HepG2 (cell line): ENCODE data around the gene SHC1. TPM values are rescaled to one million over a fixed set of nuclear protein-coding genes. Genes with fewer than 3 reads are reported as not detected.

Experiments used
- ATF7-NPFF ChIP-seq: sonication (generic); formaldehyde crosslinking; IDR thresholded peaks from 2 replicates; pipeline ENCODE4 v1.8.1; 2023; ENCODE audit warnings: mild to moderate bottlenecking, low read depth, missing genetic modification reagents, moderate library complexity
- CHD2 ChIP-seq: IDR thresholded peaks from 2 replicates; pipeline ENCODE4 v1.6.1; 2011; ENCODE audit warnings: low read depth, low read length, improper control_type of control experiment
- DMTF1 ChIP-seq: sonication (generic); formaldehyde crosslinking; IDR thresholded peaks from 2 replicates; pipeline ENCODE4 v1.4.0; 2020; ENCODE audit warnings: mild to moderate bottlenecking, missing genetic modification reagents
- GATA4 ChIP-seq: sonication (generic); IDR thresholded peaks from 2 replicates; pipeline ENCODE4 v1.6.1; 2016; ENCODE audit warnings: antibody characterized with exemption, low read depth, borderline replicate concordance
- HES4 ChIP-seq: sonication (generic); formaldehyde crosslinking; IDR thresholded peaks from 2 replicates; pipeline ENCODE4 v1.9.0; 2021; ENCODE audit warnings: mild to moderate bottlenecking, missing genetic modification reagents, borderline replicate concordance
- HMG20B ChIP-seq: conservative IDR thresholded peaks from 2 replicates; pipeline ENCODE4 v1.6.1; 2016; ENCODE audit warnings: missing genetic modification reagents, missing compliant biosample characterization
- KAT8 ChIP-seq: IDR thresholded peaks from 2 replicates; pipeline ENCODE4 v1.6.1; 2016; ENCODE audit warnings: missing genetic modification reagents, missing compliant biosample characterization
- KDM2A ChIP-seq: sonication (generic); formaldehyde crosslinking; IDR thresholded peaks from 2 replicates; pipeline ENCODE4 v1.4.0; 2020; ENCODE audit warnings: low read depth, missing genetic modification reagents, borderline replicate concordance
- MEF2D ChIP-seq: sonication (generic); formaldehyde crosslinking; IDR thresholded peaks from 2 replicates; pipeline ENCODE4 v1.5.1; 2020; ENCODE audit warnings: mild to moderate bottlenecking, missing genetic modification reagents
- MIXL1 ChIP-seq: IDR thresholded peaks from 2 replicates; pipeline ENCODE4 v1.6.1; 2016
- MYC ChIP-seq: sonication (generic); formaldehyde crosslinking; IDR thresholded peaks from 2 replicates; pipeline ENCODE4 v1.9.0; 2021; ENCODE audit warnings: missing genetic modification reagents, borderline replicate concordance
- NFE2 ChIP-seq: sonication (generic); formaldehyde crosslinking; IDR thresholded peaks from 2 replicates; pipeline ENCODE4 v1.4.0; 2020; ENCODE audit warnings: missing genetic modification reagents
- NFKB2 ChIP-seq: sonication (generic); formaldehyde crosslinking; IDR thresholded peaks from 2 replicates; pipeline ENCODE4 v1.4.0; 2020; ENCODE audit warnings: missing genetic modification reagents, borderline replicate concordance
- NR2F6 ChIP-seq, 2 experiments: IDR thresholded peaks; 2 replicates each; pipeline ENCODE4 v1.6.1; 2016; ENCODE audit warnings: antibody characterized with exemption in 1 of 2, mild to moderate bottlenecking in 1 of 2
- PCBP1 ChIP-seq: fragments of 200-400 bp; formaldehyde crosslinking; IDR thresholded peaks from 2 replicates; pipeline ENCODE4 v1.6.1; 2017; ENCODE audit warnings: mild to moderate bottlenecking, low read depth, low read length, borderline replicate concordance
- REL ChIP-seq: sonication (generic); formaldehyde crosslinking; conservative IDR thresholded peaks from 2 replicates; pipeline ENCODE4 v1.8.0; 2022; ENCODE audit warnings: mild to moderate bottlenecking, missing genetic modification reagents, moderate library complexity
- SOX6 ChIP-seq, 2 experiments: fragments of 450-650 bp in 1 of 2; sonication (generic) in 1 of 2; formaldehyde crosslinking in 1 of 2; IDR thresholded peaks; 2 replicates each; pipeline versions ENCODE4 v1.4.0 to v1.6.1; 2017 to 2020; ENCODE audit warnings: antibody characterized with exemption in 1 of 2, mild to moderate bottlenecking in 1 of 2, missing genetic modification reagents in 1 of 2
- ZFX ChIP-seq: sonication (generic); formaldehyde crosslinking; IDR thresholded peaks from 2 replicates; pipeline ENCODE4 v1.4.0; 2020; ENCODE audit warnings: mild to moderate bottlenecking, low read depth, missing genetic modification reagents, moderate library complexity
- ZKSCAN1 ChIP-seq: fragments of 150-350 bp; IDR thresholded peaks from 2 replicates; pipeline ENCODE4 v1.6.1; 2014; ENCODE audit warnings: low read length
- ZNF264 ChIP-seq: sonication (generic); formaldehyde crosslinking; IDR thresholded peaks from 2 replicates; pipeline ENCODE4 v1.4.0; 2020; ENCODE audit warnings: missing genetic modification reagents
- ZNF589 ChIP-seq: sonication (generic); formaldehyde crosslinking; conservative IDR thresholded peaks from 2 replicates; pipeline ENCODE4 v1.8.0; 2022; ENCODE audit warnings: mild to moderate bottlenecking, moderate library complexity, missing genetic modification reagents
- ZNF619 ChIP-seq: sonication (generic); formaldehyde crosslinking; IDR thresholded peaks from 2 replicates; pipeline ENCODE4 v1.4.0; 2020; ENCODE audit warnings: mild to moderate bottlenecking, missing genetic modification reagents
- ZNF644 ChIP-seq: IDR thresholded peaks from 2 replicates; pipeline ENCODE4 v1.6.1; 2016; ENCODE audit warnings: low read depth
- ZNF670 ChIP-seq: sonication (generic); formaldehyde crosslinking; IDR thresholded peaks from 2 replicates; pipeline ENCODE4 v1.8.0; 2022; ENCODE audit warnings: mild to moderate bottlenecking, missing genetic modification reagents, borderline replicate concordance
- ZNF740 ChIP-seq: sonication (generic); formaldehyde crosslinking; IDR thresholded peaks from 2 replicates; pipeline ENCODE4 v1.4.0; 2020; ENCODE audit warnings: missing genetic modification reagents
- ZNF766 ChIP-seq: sonication (generic); formaldehyde crosslinking; IDR thresholded peaks from 2 replicates; pipeline ENCODE4 v1.5.0; 2020; ENCODE audit warnings: missing genetic modification reagents, borderline replicate concordance
- ZNF816 ChIP-seq: sonication (generic); formaldehyde crosslinking; IDR thresholded peaks from 2 replicates; pipeline ENCODE4 v1.8.0; 2022; ENCODE audit warnings: missing genetic modification reagents, mild to moderate bottlenecking, borderline replicate concordance
- ZNF839 ChIP-seq: sonication (generic); formaldehyde crosslinking; IDR thresholded peaks from 2 replicates; pipeline ENCODE4 v1.4.0; 2020; ENCODE audit warnings: missing genetic modification reagents, mild to moderate bottlenecking, borderline replicate concordance
- ZNF841 ChIP-seq: sonication (generic); formaldehyde crosslinking; IDR thresholded peaks from 2 replicates; pipeline ENCODE4 v1.8.1; 2023; ENCODE audit warnings: missing genetic modification reagents, borderline replicate concordance
- ZNF879 ChIP-seq: sonication (generic); formaldehyde crosslinking; IDR thresholded peaks from 2 replicates; pipeline ENCODE4 v1.8.1; 2023; ENCODE audit warnings: missing genetic modification reagents
- polyA plus RNA-seq, 8 experiments: library from polyadenylated mRNA; depleted of rRNA in 3 of 8; stranded (reverse) in 7 of 8; unstranded in 1 of 8; fragments of >200 nt; fragmentation: Illumina TruSeq in 4 of 8; extraction: Trizol in 4 of 8; gene quantifications; 2 replicates each; pipeline versions ENCODE4 v1.2.1 to v1.2.3, GENCODE V29; 2011 to 2016; ENCODE audit warnings: low read depth in 4 of 8, missing spikeins in 1 of 8, mixed read lengths in 1 of 8; ENCODE audit not compliant: insufficient read depth in 1 of 8
- total RNA-seq, 5 experiments: library from RNA; depleted of rRNA; stranded (reverse); fragments of >200 nt; fragmentation: Illumina TruSeq; extraction: Trizol; gene quantifications; 2 replicates each; pipeline ENCODE4 v1.2.3, GENCODE V29; 2016; ENCODE audit warnings: low read depth in 1 of 5

Gene SHC1
- total and polyA plus RNA-seq, 2 of the 13 experiments (the other 11 are each of a cell fraction or from before 2014, with no cell fraction given): 52.0 to 137 TPM

GRCh38 chr1:154962156-154962749 lies 8.3 kb downstream of the SHC1 start (continued):
- TF ChIP-seq ZNF670 (CRISPR knock-in tag) (0 out of 2 replicates have a peak, but pooled peaks have one; percentile 52), ZNF619 (CRISPR knock-in tag) (0 out of 2 replicates have a peak, but pooled peaks have one; percentile 9), DMTF1 (CRISPR knock-in tag) (no peak), MEF2D (CRISPR knock-in tag) (no peak), MIXL1 (CRISPR knock-in tag) (no peak), ZNF839 (CRISPR knock-in tag) (no peak), PCBP1 (no peak), CHD2 (peak; percentile 64; the same call in 1 of the 2 replicates), NR2F6 (IDR thresholded peaks at IDR 0.05) (no peak), NR2F6 (CRISPR knock-in tag; IDR thresholded peaks at IDR 0.05) (no peak), ZFX (CRISPR knock-in tag) (peak; percentile 76), REL (CRISPR knock-in tag) (0 out of 2 replicates have a peak, but pooled peaks have one; percentile 24), HMG20B (CRISPR knock-in tag) (no peak), GATA4 (0 out of 2 replicates have a peak, but pooled peaks have one; percentile 2), ZKSCAN1 (no peak), ZNF589 (CRISPR knock-in tag) (0 out of 2 replicates have a peak, but pooled peaks have one; percentile 18), ZNF740 (CRISPR knock-in tag) (peak; percentile 68; the same call in 1 of the 2 replicates), ZNF644 (CRISPR knock-in tag) (no peak), ZNF816 (CRISPR knock-in tag) (0 out of 2 replicates have a peak, but pooled peaks have one; percentile 21), ZNF766 (CRISPR knock-in tag) (0 out of 2 replicates have a peak, but pooled peaks have one; percentile 13), KDM2A (peak; percentile 20; the same call in 1 of the 2 replicates), HES4 (CRISPR knock-in tag) (no peak), SOX6 (IDR thresholded peaks at IDR 0.05) (no peak), SOX6 (CRISPR knock-in tag; IDR thresholded peaks at IDR 0.05) (no peak), MYC (CRISPR knock-in tag) (no peak; the same call in 1 of the 2 replicates), ZNF264 (CRISPR knock-in tag) (no peak), NFE2 (CRISPR knock-in tag) (no peak), NFKB2 (CRISPR knock-in tag) (0 out of 2 replicates have a peak, but pooled peaks have one; percentile 11), ZNF841 (CRISPR knock-in tag) (0 out of 2 replicates have a peak, but pooled peaks have one; percentile 21), ZNF879 (CRISPR knock-in tag) (0 out of 2 replicates have a peak, but pooled peaks have one; percentile 26), ATF7-NPFF (CRISPR knock-in tag) (0 out of 2 replicates have a peak, but pooled peaks have one; percentile 6), KAT8 (no peak)
